Activated CD4-positive, CD25-positive, alpha-beta regulatory T cell treated with anti-CD3 and anti-CD28 coated beads, Interleukin-2, amount 50 U/mL, for 24 hours (primary cell): ENCODE measurements around the gene CD83.

Source experiments
- ATAC-seq, 2 donors: fragments of 150-1000 bp; cut with Tn5 transposase; one replicate each; pipeline ENCODE4 v1.10.0; 2021; ENCODE audit warnings: mild to moderate bottlenecking in 1 of 2, moderate library complexity in 1 of 2

The CD83 gene

GRCh38 chr6:14092316-14092715 is 25.3 kb upstream of the CD83 start:
- no peak for ATAC-seq

GRCh38 chr6:14092838-14093789 is 24.5 kb upstream of the CD83 start:
- no peak for ATAC-seq

- ATAC-seq: no peak
Measured at GRCh38 chr6:14094721-14095120, 22.9 kb upstream of the CD83 start.

GRCh38 chr6:14095437-14095836 is 22.1 kb upstream of the CD83 start:
- peak; percentile 57 to 61 for ATAC-seq

- ATAC-seq: no peak
Measured at GRCh38 chr6:14100138-14100537, 17.4 kb upstream of the CD83 start.

GRCh38 chr6:14100966-14101365 is 16.6 kb upstream of the CD83 start:
- no peak for ATAC-seq

GRCh38 chr6:14102383-14102782 is 15.2 kb upstream of the CD83 start:
- ATAC-seq: no peak

GRCh38 chr6:14105547-14105946 is 12.0 kb upstream of the CD83 start:
- no peak for ATAC-seq

- ATAC-seq: no peak
Measured at GRCh38 chr6:14107000-14107399, 10.6 kb upstream of the CD83 start.

GRCh38 chr6:14107711-14108494 is 9.7 kb upstream of the CD83 start:
- no peak for ATAC-seq

- peak; percentile 53 to 56 for ATAC-seq
Measured at GRCh38 chr6:14108571-14109410, 8.8 kb upstream of the CD83 start.

- no peak for ATAC-seq
Measured at GRCh38 chr6:14109411-14109826, 8.2 kb upstream of the CD83 start.

- ATAC-seq: peak; percentile 67 to 68
Measured at GRCh38 chr6:14110001-14110818, 7.4 kb upstream of the CD83 start.

- ATAC-seq: no peak
Measured at GRCh38 chr6:14113976-14114375, 3.6 kb upstream of the CD83 start.

GRCh38 chr6:14118091-14118439 is 493 bp downstream of the CD83 start:
- ATAC-seq: peak in 1 of 2 donors; percentile 1

- no peak for ATAC-seq
Measured at GRCh38 chr6:14118446-14118845, 874 bp downstream of the CD83 start.

- no peak for ATAC-seq
Measured at GRCh38 chr6:14119784-14120183, 2.2 kb downstream of the CD83 start.

GRCh38 chr6:14120546-14120945 is 3.0 kb downstream of the CD83 start:
- ATAC-seq: no peak

GRCh38 chr6:14121936-14122344 is 4.4 kb downstream of the CD83 start:
- ATAC-seq: peak; percentile 53 to 73

- ATAC-seq: no peak
Measured at GRCh38 chr6:14123386-14124111, 6.0 kb downstream of the CD83 start.

- ATAC-seq: no peak
Measured at GRCh38 chr6:14125346-14125745, 7.8 kb downstream of the CD83 start.
